HG02884 (cell line): ENCODE data around the gene DBP.

Experiments used
- ATAC-seq: cut with Tn5 transposase; IDR thresholded peaks from one replicate; pipeline ENCODE4 v1.9.1; 2021; ENCODE audit warnings: mild to moderate bottlenecking, moderate library complexity; ENCODE audit not compliant: unreplicated experiment

The DBP gene

GRCh38 chr19:48587387-48587786, 49.8 kb downstream of the DBP start:
- ATAC-seq: no peak

DNA sequence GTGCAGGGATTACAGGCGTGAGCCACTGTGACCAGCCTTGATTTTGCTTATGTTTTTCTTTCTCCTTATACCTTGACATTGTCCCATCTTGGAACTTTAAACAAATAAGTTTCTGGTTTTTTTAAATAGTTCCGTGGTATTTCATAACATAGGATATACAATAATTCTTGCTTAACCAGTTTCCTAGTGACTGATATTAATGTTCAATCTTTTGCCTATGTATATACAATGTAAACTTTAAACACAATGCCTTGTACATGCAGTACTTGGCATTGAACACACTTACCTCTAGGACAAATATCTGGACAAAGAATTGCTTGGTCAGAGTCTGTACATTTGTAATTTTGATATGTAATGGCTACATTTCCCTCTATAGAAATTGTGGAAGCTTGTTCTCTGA, 55.0 kb downstream of the DBP start:
- ATAC-seq: no peak
